ENCODE results near the gene FAP.

The FAP gene

DNA sequence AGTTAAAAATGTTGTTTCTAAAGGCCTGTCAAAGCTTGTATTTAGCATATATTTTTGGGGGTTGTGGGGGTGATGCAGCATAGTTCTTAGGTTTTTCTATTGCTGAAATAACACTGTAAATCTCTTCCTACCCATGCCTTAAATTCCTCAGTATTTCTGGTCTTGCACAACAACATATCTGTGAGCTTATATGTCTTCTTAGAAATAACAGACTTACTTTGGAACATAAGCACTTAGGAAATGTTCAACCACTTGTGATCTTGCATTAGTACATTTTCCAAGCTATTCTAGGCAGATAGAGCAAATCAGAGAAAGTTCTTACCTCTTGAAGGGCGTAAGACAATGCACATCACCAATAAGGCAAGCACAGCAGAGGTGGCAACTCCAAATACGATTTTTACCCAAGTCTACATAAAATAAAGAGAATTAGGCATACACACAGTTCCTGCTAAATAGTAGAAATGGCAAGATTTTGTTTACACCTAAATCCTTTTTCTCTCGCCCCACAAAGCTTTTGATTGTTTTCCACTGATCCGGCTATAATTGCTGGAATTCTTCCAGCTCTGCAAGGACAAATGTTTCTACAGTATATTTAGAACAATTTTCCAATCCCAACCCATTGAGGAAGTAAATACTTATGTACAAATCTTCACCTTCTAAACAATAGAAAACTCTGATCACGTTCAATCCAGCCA lies 512 bp downstream of the FAP start:
- no peak for DNase-seq

DNA sequence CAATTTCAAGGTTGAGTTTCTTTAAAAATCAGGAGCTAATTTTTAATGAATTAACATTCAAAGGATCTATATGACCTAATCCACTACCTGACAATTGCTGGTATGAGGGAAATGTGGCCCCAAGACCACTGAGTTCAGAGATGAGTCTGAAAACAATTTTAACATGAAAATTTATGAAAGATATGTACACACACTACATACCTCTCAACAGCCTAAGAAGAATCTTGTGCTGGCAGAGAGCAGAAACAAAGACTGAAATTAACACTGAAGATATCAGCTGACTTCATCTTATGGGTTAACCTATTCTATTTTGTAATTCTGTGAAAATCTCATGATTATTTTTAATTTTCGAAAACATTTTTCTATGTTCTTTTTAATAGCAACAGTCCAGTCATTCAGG lies 1.7 kb downstream of the FAP start:
- DNase-seq: no peak

DNA sequence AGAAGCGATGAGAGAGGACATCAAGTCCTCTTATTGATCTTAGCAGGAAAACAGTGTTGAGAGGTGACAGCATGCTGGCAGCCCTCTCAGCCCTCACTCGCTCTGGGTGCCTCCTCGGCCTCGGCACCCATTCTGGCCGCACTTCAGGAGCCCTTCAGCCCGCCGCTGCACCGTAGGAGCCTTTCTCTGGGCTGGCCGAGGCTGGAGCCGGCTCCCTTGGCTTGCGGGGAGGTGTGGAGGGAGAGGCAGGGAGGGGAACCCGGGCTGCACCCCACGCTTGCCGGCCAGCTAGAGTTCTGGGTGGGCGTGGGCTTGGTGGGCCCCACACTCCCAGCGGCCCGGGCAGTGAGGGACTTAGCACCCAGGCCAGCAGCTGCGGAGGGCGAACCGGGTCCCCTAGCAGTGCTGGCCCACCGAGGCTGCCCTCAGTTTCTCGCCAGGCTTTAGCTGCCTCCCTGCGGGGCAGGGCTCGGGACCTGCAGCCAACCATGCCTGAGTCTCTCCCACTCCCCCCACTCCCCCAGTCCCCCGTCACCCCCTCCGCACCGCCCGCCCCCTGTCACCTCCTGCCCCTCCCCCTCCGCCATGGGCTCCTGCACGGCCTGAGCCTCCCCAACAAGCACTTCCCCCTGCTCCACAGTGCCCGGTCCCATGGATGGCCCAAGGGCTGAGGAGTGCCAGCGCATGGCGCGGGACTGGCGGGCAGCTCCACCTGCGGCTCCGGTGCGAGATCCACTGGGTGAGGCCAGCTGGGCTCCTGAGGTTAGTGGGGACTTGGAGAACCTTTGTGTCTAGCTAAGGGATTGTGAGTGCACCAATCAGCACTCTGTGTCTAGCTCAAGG lies 8.4 kb downstream of the FAP start:
- DNase-seq: no peak

DNA sequence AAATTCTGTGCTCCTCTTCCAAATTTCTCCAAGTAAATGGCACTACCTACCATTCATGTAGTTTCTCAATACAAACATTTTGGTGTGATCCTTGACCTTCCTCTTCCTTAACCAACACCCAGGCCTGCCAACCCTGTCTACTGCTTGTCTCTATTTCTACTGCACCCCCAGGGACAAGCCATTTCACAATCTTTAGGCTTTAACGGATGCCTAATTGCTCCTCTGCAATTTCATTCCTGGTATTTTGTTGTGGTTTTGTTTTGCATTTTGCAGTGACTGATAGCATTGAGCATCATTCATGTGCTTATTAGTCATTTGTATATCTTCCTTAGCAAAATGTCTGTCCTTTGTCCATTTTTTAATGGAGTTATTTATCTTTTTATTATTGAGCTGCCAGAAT lies 10.0 kb downstream of the FAP start:
- no peak for DNase-seq

DNA sequence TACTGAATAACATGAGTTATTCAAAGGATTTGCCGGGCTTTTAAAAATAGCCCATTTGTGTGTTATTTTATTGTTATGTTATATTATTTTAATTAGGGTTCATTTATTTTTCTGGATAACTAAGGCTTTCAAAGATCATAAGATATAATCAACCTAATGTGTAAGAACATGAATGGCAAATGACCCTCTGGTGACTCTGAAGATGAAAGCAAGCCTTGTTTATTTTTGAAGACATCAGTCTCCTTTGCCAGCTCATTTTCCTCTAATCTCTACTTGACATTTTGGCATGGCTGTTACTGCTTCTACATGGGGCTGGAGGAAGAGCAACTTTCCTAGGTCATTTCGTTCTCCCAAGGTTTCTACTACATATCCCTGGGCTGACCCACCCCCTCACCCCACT lies 10.6 kb downstream of the FAP start:
- DNase-seq: no peak

DNA sequence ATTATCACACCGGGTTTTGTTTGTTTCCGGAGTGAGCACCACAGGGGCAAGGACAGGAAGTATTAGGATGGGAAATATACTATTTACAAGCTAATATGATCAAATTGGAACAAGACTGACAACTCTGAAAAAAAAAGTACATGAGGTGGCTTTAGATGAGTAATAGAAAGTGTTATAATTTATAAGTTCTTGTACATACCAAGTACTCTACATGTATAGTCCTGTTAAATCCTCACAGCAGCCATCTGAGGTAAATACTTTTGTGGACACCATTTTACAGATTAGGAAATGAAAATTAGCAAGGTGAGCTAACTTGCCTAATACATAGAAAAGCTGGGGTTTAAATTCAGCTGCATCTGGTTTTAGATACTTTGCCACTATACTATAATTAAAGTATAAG lies 11.2 kb downstream of the FAP start:
- DNase-seq: no peak

DNA sequence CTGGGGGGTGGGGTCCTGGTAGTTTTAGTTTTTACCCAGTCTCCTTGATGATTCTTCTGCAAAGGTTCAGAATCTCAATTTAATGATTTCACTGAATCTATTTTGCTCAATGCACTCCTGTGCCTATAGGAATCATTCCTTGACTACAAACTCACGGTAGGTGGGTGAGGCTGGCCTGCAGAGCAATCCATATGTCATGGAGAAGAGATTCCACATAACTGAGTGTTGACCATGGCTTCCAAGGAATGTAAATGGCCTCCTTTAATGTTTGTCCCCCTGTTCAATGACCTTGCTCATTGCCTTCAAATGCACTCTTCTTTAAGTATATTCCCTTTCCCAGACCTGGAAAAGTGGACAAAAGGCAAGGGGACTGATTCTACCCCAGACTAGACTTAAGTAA lies 12.5 kb downstream of the FAP start:
- no peak for DNase-seq

DNA sequence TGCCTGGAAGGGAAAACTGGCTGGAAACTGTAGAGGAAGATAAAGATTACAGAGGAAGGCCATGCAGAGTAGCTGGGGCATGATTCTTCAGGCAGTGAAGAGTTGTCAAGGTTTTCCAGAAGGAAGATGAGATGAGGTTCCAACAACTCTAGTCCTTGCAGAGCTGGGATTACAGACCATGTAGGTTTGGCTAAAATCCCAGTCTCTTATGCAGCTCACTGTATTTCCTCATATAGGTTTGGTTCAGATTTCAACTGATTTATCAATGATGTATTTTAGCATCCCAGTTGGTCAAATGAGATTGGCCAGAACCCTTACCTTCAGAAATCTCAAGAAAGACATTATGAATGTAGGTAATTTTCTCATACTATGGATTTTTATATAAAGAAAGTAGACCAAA lies 16.4 kb downstream of the FAP start:
- no peak for DNase-seq

DNA sequence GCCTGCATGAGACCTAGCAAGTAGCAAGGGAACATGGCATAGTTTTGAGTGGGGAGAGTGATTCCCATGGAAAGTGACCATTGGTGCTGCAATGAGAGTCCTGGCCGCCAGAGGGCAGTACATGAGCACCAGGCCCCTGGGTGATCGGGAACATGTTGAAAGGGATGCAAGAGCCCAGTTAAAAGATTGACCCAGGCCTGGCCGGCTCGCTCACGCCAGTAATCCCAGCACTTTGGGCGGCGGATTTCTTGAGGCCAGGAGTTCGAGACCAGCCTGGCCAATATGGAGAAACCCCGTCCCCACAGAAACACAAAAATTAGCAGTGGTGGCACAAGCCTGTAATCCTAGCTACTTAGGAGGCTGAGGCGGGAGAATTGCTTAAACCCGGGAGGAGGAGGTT lies 22.2 kb downstream of the FAP start:
- peak; percentile 69 for DNase-seq

DNA sequence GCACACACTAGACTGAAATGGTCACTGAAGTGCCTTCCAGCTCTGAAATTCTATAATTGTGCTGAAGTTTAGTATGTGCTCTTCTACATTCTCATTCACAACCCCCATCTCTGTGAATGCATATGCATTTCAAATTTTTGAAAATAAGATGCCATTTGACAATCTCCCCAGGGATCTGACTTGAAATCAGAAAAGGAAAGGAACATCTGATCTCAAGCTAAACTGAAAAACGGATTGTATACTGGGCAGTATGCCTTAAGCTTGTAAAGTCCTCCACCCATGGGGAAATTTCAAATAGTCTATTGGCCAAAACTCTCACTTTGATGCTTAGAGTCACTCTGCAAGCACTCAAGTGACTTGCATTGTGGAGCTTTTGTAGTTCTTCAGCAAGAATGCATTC lies 22.9 kb downstream of the FAP start:
- DNase-seq: no peak

DNA sequence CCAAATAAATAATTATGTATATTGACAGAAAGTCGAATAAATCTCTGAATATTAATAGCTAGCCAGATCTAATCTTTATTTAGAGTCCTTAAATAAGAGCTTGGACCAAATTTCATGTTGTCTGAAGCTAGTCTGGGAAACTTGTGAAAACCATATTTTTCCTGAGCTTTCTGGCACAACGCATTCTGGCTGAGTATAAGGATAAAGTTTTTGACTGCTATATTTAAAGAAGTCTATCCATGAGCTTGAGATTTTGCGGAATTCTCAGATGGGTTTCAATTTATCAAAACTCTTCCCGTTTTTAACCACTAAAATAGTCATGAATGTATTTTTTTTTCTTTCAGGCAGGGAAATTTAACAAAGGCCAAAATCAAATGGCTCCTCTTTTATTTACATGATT lies 23.8 kb downstream of the FAP start:
- DNase-seq: no peak

DNA sequence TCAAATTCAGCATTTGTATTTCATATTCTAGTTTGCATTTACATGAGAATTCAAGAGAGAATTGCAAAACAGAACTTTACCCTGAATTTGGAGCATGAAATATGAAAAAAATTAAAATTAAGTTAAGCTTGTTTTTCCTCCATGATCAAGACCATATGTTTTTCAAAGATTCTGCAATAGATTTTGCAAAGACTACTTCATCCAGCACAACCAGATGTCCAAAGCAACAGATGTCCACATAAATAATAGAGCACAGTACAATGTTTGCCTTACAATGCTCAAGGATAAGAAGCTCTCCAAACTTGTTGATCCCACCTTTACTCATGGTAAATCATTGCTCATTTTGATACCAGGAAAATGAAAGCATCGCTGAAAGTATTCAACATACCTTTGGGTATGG lies 25.6 kb downstream of the FAP start:
- DNase-seq: no peak

DNA sequence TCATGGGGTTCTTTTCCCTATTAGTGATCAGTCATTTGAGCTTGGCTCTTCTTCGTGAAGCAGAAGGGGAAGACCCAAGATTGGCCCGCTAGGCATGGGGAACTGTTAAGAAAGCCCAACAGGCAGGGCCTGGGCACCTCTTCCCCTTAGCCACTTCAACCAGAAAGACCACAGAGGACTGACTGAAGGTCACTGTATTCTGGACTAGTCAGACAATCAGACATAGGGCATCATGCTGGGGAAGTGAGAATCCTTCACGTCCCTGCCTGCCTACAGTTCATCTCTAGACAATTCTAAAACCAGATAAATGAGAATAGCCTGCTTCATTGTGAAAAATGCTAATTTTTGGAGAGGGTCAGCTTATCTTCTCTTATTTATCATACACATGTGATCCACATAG lies 28.1 kb downstream of the FAP start:
- DNase-seq: peak; percentile 69

DNA sequence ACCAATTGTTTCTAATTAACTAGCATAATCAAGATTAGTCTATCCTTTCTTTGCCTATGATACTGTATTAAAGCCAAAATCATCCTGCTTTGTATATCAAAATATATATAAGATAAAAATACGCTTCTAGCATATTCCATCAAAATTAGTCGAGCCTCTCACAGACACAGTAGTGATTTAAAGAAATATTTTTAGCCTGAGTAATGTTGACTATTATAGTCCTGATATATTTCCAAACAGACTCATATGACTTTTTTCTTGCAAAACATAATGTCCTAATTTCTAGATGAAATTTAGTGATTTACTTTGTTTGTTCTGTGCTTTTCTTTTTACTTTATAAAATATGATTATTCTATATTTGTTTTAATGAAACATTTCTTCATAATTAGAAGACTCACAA lies 30.9 kb downstream of the FAP start:
- no peak for DNase-seq

DNA sequence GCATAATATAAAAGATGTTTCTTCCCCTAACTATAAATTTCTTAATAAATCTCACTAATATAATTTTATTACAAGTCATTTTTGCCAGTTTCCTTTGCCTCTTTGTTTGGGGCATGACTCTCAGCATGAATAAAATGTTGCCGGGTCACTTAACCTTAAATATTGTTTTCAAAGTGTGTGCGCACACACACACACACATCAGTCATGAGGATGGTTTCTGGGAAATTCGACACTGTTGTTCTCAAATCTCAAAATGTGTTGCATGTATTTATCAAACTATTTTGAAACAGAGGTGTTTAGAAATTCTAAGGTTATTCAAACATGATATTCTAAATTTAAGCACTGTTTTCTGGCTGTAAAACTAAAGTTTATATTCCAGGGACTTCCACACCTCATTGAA lies 31.5 kb downstream of the FAP start:
- DNase-seq: no peak

DNA sequence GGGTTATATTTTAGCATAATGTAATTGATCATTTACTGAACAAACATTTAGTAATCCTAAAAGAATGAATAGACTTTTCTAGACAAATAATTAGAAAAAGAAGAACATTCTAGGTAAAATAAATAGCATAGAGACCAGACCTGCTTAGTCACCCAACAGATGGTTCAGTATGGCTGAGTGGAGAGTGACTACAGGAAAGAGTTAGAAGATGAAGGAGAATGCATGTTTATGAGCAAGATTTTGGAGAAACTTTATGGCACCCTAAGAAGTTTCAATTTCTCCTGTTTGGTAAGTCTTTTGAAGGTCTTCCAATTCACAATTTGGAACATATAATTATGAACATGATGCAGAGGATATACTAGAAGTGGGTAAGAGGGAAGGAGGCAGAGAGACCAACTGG lies 32.9 kb downstream of the FAP start:
- peak; percentile 38 for DNase-seq

DNA sequence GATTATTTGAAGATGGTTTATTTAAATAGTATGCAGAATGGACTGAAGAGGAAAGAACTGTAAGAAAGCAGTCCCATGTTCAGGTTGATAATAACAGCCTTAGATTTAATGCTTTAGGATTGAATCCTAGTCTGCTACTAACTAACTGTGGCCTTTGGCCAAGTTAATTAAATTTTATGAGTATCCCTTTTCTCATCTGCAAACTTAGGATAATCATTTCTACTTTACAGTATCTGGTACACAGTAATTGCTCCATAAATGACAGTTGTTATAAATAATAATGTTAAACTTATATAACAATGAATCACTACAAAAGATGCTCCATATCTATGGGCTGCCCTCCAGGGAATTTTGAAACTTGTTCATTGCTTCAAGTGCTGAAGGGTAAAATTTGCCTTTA lies 41.0 kb downstream of the FAP start:
- DNase-seq: no peak

DNA sequence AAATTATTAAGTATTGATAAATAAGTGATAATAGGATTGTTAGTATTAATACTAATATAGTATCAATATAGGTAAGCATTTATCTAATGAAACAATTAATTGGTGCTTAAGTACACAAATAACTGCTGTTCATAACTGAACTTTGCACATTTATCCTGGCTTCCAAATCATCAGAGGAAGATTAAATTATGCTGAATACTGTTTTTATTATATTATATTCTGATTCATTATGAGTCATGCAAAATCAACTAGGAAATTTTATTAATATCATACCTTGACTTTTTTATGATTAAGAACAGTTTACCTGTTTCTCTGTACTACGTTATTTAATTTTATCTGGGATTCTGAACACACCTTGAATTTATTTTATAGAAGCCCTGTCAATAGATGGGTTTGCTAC lies 42.6 kb downstream of the FAP start:
- no peak for DNase-seq

DNA sequence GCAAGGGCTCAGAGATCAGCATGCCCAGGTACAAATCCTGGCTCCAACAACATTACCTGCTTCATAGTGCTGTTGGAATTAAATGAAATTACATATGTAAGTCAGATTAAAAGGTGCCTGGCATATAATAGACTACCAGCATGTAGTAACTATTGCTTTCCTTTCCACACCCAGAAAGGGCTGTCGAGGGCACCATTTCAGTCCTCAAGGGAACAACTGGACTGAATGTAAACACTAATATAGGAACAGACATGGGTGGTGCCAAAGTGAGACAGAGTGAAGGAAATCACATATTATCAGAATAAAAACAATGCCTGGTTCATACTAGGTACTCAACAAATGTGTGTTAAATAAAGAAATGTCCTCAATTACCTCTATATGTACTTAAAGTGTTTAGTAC lies 43.3 kb downstream of the FAP start:
- no peak for DNase-seq

DNA sequence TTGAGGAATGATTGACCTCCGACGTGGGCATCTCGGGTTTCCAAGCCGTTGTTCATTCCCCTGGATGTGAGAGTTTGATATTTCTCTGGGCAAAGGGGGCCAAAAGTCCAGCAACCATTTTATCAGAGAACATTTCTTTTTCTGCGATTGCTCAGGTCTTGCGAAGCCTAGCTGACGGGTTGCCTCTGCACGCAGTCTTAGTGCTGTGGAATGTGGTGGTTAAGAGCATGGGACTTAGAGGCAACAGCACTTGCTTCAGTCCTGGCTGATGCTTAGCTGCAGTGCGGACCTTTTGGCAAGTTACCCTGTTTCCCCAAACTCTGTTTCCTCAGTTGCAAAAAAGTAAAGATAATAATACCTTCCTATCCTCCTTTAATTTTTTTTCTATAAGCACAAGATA lies 45.0 kb downstream of the FAP start:
- DNase-seq: no peak

DNA sequence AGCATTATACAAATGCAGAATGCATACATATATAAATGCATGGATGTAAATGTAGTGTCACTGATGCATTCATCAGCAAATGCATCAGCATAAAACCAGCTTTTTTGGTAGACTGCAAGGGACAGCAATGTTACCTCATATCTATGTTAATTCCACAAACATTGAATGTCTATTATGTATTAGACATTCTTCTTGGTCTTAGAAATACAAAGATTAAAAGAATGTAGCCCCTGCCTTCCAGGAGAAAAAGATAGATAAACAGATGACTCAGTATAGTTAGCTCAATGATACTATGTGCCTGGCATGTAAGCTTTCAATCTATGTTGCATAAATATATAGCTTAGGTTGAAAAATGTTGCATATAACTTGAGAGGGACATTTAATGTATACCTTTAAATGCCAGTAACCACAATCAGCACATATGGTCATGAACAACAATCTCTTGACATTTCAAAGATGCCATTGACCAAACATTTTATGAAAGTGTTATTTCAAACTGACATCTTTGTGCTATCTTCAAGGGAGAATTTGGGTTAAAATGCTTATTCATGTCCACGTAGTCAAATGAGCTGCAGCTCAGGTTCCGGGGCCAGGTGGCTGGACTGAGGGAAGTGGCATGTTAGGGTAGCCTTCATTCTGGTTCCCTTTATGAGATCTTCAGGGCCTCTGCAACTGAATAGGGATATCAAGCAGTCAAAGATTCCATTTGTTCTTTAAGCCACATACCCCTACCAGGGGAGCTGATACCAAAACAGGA lies 46.0 kb downstream of the FAP start:
- no peak for DNase-seq

DNA sequence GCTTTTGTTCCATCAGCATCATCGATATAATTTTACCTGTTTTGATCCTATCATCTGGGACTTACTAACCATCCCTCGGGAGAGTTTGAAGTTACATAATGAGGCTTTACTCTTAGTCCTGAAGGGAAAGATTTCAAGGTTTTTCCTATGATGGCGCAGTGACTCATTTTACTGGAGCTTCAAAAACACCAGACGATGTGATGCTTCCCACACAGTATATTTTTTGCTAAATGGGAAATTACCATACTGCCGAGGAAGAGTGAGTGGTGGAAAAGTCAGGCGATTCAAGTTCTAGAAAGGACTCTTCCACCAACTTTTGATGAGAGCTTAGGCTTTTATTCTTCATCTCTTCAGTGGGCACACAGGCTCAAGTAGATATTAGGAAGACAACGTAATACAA lies 46.6 kb downstream of the FAP start:
- no peak for DNase-seq

DNA sequence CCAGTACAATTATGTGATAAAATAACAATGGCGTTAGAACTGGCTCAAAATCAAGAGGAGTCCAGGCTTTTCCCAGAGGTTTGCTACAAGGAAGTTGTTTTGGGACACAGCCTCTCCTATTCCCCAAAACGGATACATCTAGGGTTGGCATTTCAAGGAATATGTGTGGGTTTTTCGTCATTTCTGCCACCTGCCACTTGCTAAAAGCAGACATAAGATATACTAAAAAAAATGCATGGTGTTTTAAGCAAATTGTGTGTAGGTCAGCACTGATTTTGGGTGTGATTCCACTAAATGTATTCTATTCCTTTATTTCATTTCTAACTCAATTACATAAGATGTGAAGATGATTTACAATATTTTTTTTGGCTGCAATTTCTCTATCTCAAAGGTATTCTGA lies 54.8 kb downstream of the FAP start:
- no peak for DNase-seq

Measured in DMS53 (cell line).